ENCODE data around the gene PHC2.

The PHC2 gene

GRCh38 chr1:33430692-33431593 is at the start of gene PHC2:
Gene PHC2, minus strand, starts transcription at chr1:33431095. Its CDS starts 55,556 bp downstream, at chr1:33375539.
- peak; percentile 96 for DNase-seq

DNA sequence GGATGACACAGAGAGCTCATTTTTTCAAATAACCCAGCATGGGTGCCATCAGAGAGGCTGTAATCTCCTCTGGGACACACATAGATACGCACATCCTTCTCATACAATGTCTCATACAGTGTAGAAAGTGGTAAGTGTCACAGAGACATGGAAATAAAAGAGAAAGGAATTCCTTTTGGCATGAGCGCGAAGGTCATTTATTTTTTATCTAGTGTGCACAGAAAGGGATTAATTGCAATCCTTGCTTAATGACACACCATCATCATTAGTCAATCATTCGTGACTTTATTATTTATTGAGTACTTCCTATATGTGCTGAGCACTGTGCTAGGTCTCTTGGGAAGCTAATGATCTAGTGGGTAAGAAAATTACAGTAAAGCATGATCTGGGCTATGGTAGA is 46.6 kb upstream of the PHC2 start:
- DNase-seq = no peak

DNA sequence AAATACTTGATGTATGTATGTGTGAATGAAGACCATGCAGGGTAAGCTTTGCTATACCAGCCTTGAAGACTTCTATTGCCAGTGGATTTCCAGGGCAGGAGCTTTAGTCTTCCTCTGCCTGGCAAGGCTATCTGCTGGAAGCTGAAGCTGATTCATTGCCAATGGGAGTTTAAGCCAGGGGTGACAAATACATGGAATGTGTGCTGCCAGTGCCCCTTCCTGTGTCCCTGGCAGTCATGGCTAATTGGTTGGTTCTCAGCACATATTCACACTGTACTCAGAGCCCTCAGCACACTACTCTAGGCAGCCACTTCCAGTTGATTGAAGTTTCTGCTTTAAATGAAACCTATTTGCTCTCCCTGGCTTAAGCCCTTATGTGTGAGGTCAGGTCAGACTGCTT is 43.0 kb upstream of the PHC2 start:
- DNase-seq = no peak

- DNase-seq = peak; percentile 99
These were observed 41.5 kb upstream of the PHC2 start, which contains the start of gene ZSCAN20 for GRCh38 chr1:33472269-33472980. Gene ZSCAN20, plus strand, starts transcription at chr1:33472645. Its CDS starts 6,644 bp downstream, at chr1:33479289.

DNA sequence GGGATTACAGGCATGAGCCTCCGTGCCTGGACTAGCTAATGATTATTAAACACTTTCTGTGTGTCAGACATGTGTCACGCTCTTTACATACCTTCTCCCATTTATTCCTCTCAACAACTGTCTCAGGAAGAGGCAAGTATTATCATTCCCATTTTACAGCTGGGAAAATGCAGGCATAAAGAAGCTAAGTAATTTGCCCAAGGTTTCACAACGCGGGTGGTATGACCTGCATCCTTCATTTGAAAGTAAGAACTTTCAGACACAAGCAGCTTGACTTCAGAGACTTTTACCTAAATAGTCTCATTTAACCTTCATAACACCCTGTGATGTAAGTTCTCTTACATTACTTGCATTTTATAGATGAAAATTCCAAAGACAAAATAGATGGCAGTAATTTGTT is 40.5 kb upstream of the PHC2 start:
- DNase-seq = no peak

DNA sequence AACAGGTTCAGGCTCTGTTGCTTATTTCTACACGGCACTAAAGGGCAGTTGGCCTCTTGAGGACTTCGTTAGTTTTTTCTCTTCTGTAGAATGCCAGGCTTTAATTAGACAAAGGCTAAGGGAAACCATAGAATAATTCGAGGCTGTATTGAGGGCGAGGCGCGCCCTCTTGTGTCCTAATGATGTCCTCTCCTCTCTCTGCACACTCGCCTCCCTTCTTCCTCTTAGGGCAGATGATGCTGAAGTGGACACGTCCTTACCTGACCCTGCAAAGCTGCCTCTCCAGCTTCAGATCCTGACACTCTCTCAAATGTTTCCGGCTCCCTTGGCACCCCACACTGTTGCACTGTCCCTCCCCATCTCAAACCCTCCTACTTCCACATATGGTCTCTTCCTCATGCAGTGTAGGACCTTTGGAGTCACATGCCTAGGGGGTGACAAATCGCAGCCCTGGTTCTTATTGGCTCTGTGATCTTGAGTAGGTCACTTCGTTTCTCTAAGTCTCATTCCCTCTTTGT is 39.7 kb upstream of the PHC2 start:
- peak; percentile 76 for DNase-seq

GRCh38 chr1:33469691-33470090 is 38.8 kb upstream of the PHC2 start:
- no peak for DNase-seq

GRCh38 chr1:33468967-33469366 is 38.1 kb upstream of the PHC2 start:
- DNase-seq = no peak

GRCh38 chr1:33468531-33468930 is 37.6 kb upstream of the PHC2 start:
- no peak for DNase-seq

DNA sequence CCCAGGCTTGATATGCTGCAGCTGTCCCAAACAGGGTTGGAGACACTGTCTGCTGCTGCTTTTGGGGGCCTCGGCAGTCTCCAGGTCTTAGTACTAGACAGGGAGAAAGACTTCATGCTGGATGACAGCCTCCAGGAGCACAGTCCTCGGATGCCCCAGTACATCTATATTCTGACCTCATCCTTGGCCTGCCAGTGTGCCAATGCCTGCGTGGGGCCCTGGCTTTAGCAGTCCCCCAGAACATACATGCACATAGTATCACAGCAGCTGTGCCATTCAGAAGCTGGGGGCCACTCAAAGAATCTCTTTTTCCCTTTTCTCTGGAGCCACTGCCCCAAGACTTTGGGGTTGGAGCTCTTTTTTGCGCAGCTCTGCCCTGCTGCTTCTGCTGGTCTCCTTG is 37.1 kb upstream of the PHC2 start:
- DNase-seq = no peak

GRCh38 chr1:33466159-33466558 is 35.3 kb upstream of the PHC2 start:
- no peak for DNase-seq

- no peak for DNase-seq
These were observed 34.4 kb upstream of the PHC2 start for GRCh38 chr1:33465316-33465715.

GRCh38 chr1:33464552-33464951 is 33.7 kb upstream of the PHC2 start:
- no peak for DNase-seq

DNA sequence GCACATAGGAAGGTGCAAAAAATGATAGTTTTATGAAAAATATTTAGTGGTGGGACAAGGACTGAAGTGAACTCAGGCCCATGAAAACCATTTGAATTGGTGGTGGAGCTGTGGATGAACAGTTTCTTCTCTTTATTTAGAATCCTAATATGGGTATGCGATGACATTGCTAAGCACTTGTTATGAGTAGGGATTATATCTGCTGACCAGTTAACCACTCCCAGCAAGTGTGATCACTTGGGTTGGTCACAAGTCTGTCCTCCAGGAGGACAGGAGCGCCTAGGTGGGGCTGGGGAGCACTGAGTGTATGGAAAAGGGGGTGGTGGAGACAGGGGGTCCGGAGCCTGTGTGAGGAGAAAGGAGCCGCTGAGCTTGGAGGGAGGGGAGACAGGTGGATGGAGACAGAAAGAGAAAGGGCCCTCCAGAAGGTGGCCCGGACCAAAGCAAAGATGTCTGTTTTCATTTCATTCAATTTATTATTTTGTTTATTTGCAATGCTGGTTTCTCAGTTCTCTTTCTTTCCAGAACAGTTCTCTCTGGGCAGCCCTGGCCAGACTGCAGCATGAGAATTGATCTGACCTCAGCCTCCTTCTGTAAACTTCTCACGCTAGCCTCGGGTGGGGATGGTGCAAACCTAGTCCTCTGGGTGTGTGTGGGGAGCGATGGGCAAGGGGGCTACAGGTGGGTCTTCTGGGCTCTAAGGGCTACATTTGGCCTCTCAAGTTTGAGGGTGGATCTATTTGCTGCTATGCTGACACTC is 31.7 kb upstream of the PHC2 start:
- no peak for DNase-seq

DNA sequence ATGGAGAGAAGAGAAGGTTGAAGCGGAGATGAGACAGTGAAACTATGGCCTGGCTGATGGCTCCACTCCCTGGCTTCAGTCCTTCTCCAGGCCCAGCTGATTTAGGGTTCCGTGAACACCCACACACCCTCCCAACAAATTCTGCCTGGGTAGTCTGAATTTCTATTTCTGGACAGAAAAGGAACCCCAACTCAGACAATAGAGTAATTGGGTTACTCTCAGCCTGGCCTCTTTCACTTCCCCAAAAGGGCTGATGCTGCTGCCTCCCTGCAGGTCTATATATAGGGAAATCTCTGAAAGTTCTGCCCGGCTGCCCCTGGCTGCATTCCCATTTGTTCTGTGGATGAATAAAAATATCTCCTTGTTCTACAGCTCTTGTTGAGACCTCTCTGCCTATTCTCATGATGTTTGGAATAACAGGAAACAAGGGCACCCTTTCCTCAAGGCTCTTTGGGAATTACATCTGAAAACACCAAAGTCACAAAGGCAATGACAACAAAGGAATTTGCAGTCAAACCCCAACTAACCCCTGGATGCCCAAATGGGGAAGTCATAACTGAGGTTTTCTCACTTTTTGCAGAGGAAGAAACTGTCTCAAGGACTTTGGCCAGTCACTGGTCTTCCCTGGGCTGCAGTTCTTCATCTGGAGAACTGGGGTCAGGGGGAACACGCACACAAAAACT is 30.2 kb upstream of the PHC2 start:
- no peak for DNase-seq

- no peak for DNase-seq
These were observed 29.2 kb upstream of the PHC2 start for GRCh38 chr1:33460144-33460543.

DNA sequence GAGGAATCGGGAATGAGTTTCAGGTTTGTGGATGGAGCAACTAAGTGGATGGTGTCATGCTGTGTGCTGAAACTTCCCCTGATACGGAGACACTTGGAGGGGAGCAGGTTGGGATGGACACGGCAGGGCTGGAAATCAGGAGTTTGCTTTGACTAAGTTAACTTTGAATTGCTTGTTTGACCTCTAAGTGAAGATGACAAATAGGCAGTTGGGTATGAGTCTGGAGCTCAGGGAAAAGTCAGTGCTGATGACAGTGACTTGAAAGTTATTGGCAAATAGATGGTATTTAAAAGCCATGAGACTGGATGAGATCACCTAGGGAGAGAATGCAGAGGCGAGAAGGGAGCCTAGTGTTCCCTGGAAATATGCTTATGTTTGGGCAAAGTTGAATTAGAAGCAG is 28.8 kb upstream of the PHC2 start:
- no peak for DNase-seq

DNA sequence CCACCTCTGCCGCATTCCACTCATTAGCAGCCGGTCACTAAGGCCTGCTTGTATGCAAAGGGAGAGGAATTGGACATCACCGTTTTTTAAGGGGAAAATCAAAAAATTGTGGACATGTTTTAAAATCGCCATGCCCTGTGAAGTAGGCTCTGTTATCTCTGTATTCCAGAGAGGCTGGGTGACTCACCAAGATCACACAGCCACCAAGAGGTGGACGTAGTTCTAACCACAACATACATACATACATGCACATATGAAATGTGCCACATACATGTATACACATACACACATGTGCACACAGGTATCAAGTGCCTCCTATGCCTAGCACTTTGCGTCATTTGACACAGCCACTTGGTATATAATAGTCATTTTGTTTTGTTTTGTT is 25.6 kb upstream of the PHC2 start:
- DNase-seq = no peak

DNA sequence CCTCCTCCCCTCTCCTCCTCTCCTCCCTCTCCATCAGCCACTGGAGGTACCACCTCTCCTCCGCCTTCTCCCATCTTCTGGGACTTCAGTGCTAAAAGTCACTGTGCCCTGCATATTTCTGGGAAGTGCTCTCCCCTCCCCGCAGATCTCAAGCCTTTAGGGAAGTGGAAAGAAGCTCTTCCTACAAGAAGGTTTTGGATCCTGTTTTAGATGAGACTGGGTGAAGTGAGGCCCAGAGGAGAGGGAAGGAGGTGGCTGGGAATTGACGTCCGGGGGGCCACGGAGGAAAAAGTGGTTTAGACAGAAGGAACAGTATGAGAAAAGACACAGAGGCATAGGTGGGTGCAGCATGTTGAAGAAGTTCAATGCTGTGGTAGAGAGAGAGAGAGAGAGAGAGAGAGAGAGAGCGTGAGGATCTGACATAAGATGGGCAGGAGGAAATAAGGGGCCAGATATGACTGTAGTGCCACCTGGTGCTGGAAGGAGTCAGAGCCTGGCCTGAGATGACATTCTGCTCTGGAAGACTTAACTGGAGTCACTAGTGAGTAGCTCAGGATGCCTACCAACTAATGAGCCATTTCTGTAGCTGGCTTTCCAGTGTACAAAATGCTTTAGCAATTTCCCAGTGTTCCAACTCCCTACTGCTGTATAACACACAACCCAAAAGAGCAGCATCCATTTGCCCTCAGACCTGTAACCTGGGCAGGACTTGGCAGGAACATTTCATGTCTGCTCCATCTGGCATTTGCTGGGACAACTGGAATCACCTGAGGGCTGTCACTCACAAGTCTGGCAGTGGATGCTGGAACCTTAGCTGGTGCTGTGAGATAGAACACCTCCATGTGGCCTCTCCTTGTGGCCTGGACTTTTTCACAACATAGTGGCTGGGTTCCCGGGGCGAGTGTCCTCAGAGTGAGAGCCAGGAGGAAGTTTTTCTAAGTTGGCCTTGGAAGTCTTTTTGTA is 24.9 kb upstream of the PHC2 start:
- DNase-seq = no peak

- DNase-seq = no peak
These were observed 23.9 kb upstream of the PHC2 start for GRCh38 chr1:33454646-33455282.

DNA sequence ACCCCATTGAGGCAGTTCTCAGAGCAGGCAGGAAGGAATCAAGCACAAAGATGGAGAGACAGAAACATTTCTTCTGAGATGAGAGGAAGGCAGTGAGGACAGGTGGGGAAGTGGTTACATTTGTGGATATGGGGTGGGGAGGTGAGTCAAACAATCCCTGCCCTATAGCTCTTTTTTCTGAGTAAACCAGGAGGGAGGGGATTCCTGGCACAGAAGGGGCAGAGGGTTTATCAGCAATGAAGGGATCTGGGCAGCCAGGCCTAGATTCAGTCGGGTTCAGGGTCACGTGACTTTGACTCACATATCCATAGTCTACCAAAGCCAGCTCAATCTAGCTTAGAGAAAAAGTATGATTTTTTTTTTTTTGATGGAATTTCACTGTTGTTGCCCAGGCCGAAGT is 15.7 kb upstream of the PHC2 start:
- no peak for DNase-seq
